Measurements from ENCODE around the gene DENND1A.

DNA sequence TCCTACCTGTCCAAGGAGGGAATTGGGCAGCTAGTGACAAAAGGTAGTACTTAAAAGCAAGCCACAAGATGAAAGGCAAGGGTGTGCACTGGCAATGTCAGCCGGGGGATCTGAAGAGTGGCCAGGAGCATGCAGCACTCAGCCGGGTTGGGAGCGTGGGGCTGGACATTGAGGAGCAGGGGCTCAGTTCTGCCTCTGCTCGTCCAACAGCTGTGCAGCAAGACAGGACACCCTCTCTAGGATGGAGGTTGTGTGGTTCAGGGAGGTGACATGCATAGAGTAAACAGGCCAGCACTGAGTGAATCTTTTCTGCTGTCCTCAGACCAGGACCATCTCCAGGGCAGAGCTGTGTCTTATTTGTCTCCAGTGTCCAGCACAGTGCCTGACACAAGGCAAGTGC, 338.6 kb downstream of the DENND1A start:
- TF ChIP-seq POLR2A (IDR thresholded peaks at IDR 0.05) (no peak), POLR2AphosphoS5 (IDR thresholded peaks at IDR 0.05) (no peak), EP300 (IDR thresholded peaks at IDR 0.05) (no peak)
- TF ChIP-seq, protein P1, sequence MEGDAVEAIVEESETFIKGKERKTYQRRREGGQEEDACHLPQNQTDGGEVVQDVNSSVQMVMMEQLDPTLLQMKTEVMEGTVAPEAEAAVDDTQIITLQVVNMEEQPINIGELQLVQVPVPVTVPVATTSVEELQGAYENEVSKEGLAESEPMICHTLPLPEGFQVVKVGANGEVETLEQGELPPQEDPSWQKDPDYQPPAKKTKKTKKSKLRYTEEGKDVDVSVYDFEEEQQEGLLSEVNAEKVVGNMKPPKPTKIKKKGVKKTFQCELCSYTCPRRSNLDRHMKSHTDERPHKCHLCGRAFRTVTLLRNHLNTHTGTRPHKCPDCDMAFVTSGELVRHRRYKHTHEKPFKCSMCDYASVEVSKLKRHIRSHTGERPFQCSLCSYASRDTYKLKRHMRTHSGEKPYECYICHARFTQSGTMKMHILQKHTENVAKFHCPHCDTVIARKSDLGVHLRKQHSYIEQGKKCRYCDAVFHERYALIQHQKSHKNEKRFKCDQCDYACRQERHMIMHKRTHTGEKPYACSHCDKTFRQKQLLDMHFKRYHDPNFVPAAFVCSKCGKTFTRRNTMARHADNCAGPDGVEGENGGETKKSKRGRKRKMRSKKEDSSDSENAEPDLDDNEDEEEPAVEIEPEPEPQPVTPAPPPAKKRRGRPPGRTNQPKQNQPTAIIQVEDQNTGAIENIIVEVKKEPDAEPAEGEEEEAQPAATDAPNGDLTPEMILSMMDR (IDR thresholded peaks at IDR 0.05) = no peak
